ENCODE data around the gene CCDC88C.

The CCDC88C gene

GRCh38 chr14:91358654-91359220 is 58.9 kb downstream of the CCDC88C start:
- no peak overlapping the region for H3K27ac ChIP-seq (ENCODE audit: low read depth, low read length)
- no peaks in the 10 kb centered on the region for H3K27me3 ChIP-seq (ENCODE audit: control insufficient read depth, insufficient read depth, low read length)
- H3K4me1 ChIP-seq (ENCODE audit: control insufficient read depth, insufficient read depth, low read length), result no peaks in the 10 kb centered on the region
- no peak overlapping the region for H3K9ac ChIP-seq (ENCODE audit: low read length)
- H3K4me3 ChIP-seq (ENCODE audit: low read length), result no peak overlapping the region
- H3K36me3 ChIP-seq (ENCODE audit: control insufficient read depth, insufficient read depth, low read length), result peaks cover 2% of the 10 kb centered on the region

GRCh38 chr14:91358025-91358319 is 59.6 kb downstream of the CCDC88C start:
- no peaks in the 10 kb centered on the region for H3K4me1 ChIP-seq (ENCODE audit: control insufficient read depth, insufficient read depth, low read length)
- no peak overlapping the region for H3K27ac ChIP-seq (ENCODE audit: low read depth, low read length)
- H3K36me3 ChIP-seq (ENCODE audit: control insufficient read depth, insufficient read depth, low read length), result peaks cover 2% of the 10 kb centered on the region
- H3K27me3 ChIP-seq (ENCODE audit: control insufficient read depth, insufficient read depth, low read length), result no peaks in the 10 kb centered on the region
- H3K9ac ChIP-seq (ENCODE audit: low read length), result no peak overlapping the region
- no peak overlapping the region for H3K4me3 ChIP-seq (ENCODE audit: low read length)

- H3K27ac ChIP-seq (ENCODE audit: low read depth, low read length), result no peak overlapping the region
- no peak overlapping the region for H3K4me3 ChIP-seq (ENCODE audit: low read length)
- H3K4me1 ChIP-seq (ENCODE audit: control insufficient read depth, insufficient read depth, low read length), result peaks cover 4% of the 10 kb centered on the region
- no peaks in the 10 kb centered on the region for H3K27me3 ChIP-seq (ENCODE audit: control insufficient read depth, insufficient read depth, low read length)
- H3K36me3 ChIP-seq (ENCODE audit: control insufficient read depth, insufficient read depth, low read length), result peaks cover 2% of the 10 kb centered on the region
- no peak overlapping the region for H3K9ac ChIP-seq (ENCODE audit: low read length)
Observed at GRCh38 chr14:91357272-91358024, 60.2 kb downstream of the CCDC88C start.

GRCh38 chr14:91356181-91356763 is 61.3 kb downstream of the CCDC88C start:
- H3K27ac ChIP-seq (ENCODE audit: low read depth, low read length), result no peak overlapping the region

GRCh38 chr14:91354979-91355685 is 62.5 kb downstream of the CCDC88C start:
- Histone ChIP-seq H3K4me1 (ENCODE audit: control insufficient read depth, insufficient read depth, low read length) (peaks cover 11% of the 10 kb centered on the region), H3K9ac (ENCODE audit: low read length) (no peak overlapping the region), H3K27me3 (ENCODE audit: control insufficient read depth, insufficient read depth, low read length) (no peaks in the 10 kb centered on the region), H3K4me3 (ENCODE audit: low read length) (no peak overlapping the region), H3K36me3 (ENCODE audit: control insufficient read depth, insufficient read depth, low read length) (peaks cover 2% of the 10 kb centered on the region), H3K27ac (ENCODE audit: low read depth, low read length) (no peak overlapping the region)

More at GRCh38 chr14:91356181-91356763, 61.3 kb downstream of the CCDC88C start:
- Histone ChIP-seq H3K27me3 (ENCODE audit: control insufficient read depth, insufficient read depth, low read length) (no peaks in the 10 kb centered on the region), H3K4me1 (ENCODE audit: control insufficient read depth, insufficient read depth, low read length) (peaks cover 11% of the 10 kb centered on the region), H3K4me3 (ENCODE audit: low read length) (no peak overlapping the region), H3K36me3 (ENCODE audit: control insufficient read depth, insufficient read depth, low read length) (peaks cover 2% of the 10 kb centered on the region), H3K9ac (ENCODE audit: low read length) (no peak overlapping the region)

- peaks cover 11% of the 10 kb centered on the region for H3K4me1 ChIP-seq (ENCODE audit: control insufficient read depth, insufficient read depth, low read length)
- no peak overlapping the region for H3K27ac ChIP-seq (ENCODE audit: low read depth, low read length)
- H3K9ac ChIP-seq (ENCODE audit: low read length), result no peak overlapping the region
- H3K27me3 ChIP-seq (ENCODE audit: control insufficient read depth, insufficient read depth, low read length), result no peaks in the 10 kb centered on the region
- no peak overlapping the region for H3K4me3 ChIP-seq (ENCODE audit: low read length)
- H3K36me3 ChIP-seq (ENCODE audit: control insufficient read depth, insufficient read depth, low read length), result peaks cover 2% of the 10 kb centered on the region
Observed at GRCh38 chr14:91354221-91354916, 63.3 kb downstream of the CCDC88C start.

GRCh38 chr14:91352728-91353692 is 64.6 kb downstream of the CCDC88C start:
- H3K27ac ChIP-seq (ENCODE audit: low read depth, low read length), result no peak overlapping the region
- peaks cover 11% of the 10 kb centered on the region for H3K4me1 ChIP-seq (ENCODE audit: control insufficient read depth, insufficient read depth, low read length)
- H3K9ac ChIP-seq (ENCODE audit: low read length), result no peak overlapping the region
- no peaks in the 10 kb centered on the region for H3K36me3 ChIP-seq (ENCODE audit: control insufficient read depth, insufficient read depth, low read length)
- H3K4me3 ChIP-seq (ENCODE audit: low read length), result no peak overlapping the region
- no peaks in the 10 kb centered on the region for H3K27me3 ChIP-seq (ENCODE audit: control insufficient read depth, insufficient read depth, low read length)

- no peaks in the 10 kb centered on the region for H3K27me3 ChIP-seq (ENCODE audit: control insufficient read depth, insufficient read depth, low read length)
- no peaks in the 10 kb centered on the region for H3K36me3 ChIP-seq (ENCODE audit: control insufficient read depth, insufficient read depth, low read length)
- peak overlapping the region; percentile 40 for H3K4me3 ChIP-seq (ENCODE audit: low read length)
- H3K4me1 ChIP-seq (ENCODE audit: control insufficient read depth, insufficient read depth, low read length), result peaks cover 11% of the 10 kb centered on the region
- H3K9ac ChIP-seq (ENCODE audit: low read length), result no peak overlapping the region
- peak overlapping the region; percentile 58 for H3K27ac ChIP-seq (ENCODE audit: low read depth, low read length)
Observed at GRCh38 chr14:91352053-91352452, 65.6 kb downstream of the CCDC88C start.

- H3K4me1 ChIP-seq (ENCODE audit: control insufficient read depth, insufficient read depth, low read length), result peaks cover 11% of the 10 kb centered on the region
- no peaks in the 10 kb centered on the region for H3K27me3 ChIP-seq (ENCODE audit: control insufficient read depth, insufficient read depth, low read length)
- peak overlapping the region; percentile 58 for H3K27ac ChIP-seq (ENCODE audit: low read depth, low read length)
- H3K36me3 ChIP-seq (ENCODE audit: control insufficient read depth, insufficient read depth, low read length), result no peaks in the 10 kb centered on the region
- no peak overlapping the region for H3K9ac ChIP-seq (ENCODE audit: low read length)
- H3K4me3 ChIP-seq (ENCODE audit: low read length), result peak overlapping the region; percentile 40
Observed at GRCh38 chr14:91351512-91351862, 66.1 kb downstream of the CCDC88C start.

- no peaks in the 10 kb centered on the region for H3K27me3 ChIP-seq (ENCODE audit: control insufficient read depth, insufficient read depth, low read length)
- peak overlapping the region; percentile 40 for H3K4me3 ChIP-seq (ENCODE audit: low read length)
- H3K9ac ChIP-seq (ENCODE audit: low read length), result peak overlapping the region; percentile 19
- H3K4me1 ChIP-seq (ENCODE audit: control insufficient read depth, insufficient read depth, low read length), result peaks cover 11% of the 10 kb centered on the region
- H3K27ac ChIP-seq (ENCODE audit: low read depth, low read length), result peak overlapping the region; percentile 58
- no peaks in the 10 kb centered on the region for H3K36me3 ChIP-seq (ENCODE audit: control insufficient read depth, insufficient read depth, low read length)
Observed at GRCh38 chr14:91350813-91351511, 66.7 kb downstream of the CCDC88C start.

GRCh38 chr14:91350483-91350812 is 67.2 kb downstream of the CCDC88C start:
- Histone ChIP-seq H3K4me3 (ENCODE audit: low read length) (peak overlapping the region; percentile 40), H3K27ac (ENCODE audit: low read depth, low read length) (peak overlapping the region; percentile 58), H3K27me3 (ENCODE audit: control insufficient read depth, insufficient read depth, low read length) (no peaks in the 10 kb centered on the region), H3K9ac (ENCODE audit: low read length) (no peak overlapping the region), H3K4me1 (ENCODE audit: control insufficient read depth, insufficient read depth, low read length) (peaks cover 11% of the 10 kb centered on the region), H3K36me3 (ENCODE audit: control insufficient read depth, insufficient read depth, low read length) (no peaks in the 10 kb centered on the region)

All from rectal smooth muscle tissue (tissue), 1 donor.